Kidney capillary endothelial cell (primary cell): ENCODE data around the gene EVI2A.
"Not testable (repeated sequence)": the region's sequence is repeated elsewhere in the genome, so short reads cannot be mapped to it uniquely, and the experiment has no call there.

Source experiments
- DNase-seq: peaks from one replicate; pipeline ENCODE4 v3.0.0-alpha.2; 2018; ENCODE audit warnings: low spot score

Gene EVI2A, protein sequence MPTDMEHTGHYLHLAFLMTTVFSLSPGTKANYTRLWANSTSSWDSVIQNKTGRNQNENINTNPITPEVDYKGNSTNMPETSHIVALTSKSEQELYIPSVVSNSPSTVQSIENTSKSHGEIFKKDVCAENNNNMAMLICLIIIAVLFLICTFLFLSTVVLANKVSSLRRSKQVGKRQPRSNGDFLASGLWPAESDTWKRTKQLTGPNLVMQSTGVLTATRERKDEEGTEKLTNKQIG

DNA sequence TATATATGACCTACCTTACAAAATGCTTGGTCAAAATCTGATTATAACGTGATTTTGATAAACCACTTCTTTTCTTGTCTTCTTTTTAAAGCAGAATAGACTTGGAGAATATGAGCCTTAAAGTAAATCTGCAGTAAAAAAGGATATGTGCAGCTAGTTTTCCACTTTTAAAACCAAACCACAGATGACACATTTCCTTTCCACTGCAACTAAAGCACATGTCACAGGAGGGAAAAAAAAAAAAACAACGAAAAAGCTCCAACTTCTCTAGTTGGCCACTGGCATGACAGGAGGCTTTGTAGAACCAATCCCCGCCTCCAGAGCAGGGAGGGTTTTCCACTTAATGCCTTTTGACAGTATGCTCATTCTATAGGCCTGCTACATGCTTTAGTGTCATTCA, at the start of gene EVI2A:
Gene EVI2A (minus strand): TSS at position 142 of the 400 bp plus-strand sequence. CDS start 2,609 bp downstream, outside the sequence.
- DNase-seq: peak; percentile 36

DNA sequence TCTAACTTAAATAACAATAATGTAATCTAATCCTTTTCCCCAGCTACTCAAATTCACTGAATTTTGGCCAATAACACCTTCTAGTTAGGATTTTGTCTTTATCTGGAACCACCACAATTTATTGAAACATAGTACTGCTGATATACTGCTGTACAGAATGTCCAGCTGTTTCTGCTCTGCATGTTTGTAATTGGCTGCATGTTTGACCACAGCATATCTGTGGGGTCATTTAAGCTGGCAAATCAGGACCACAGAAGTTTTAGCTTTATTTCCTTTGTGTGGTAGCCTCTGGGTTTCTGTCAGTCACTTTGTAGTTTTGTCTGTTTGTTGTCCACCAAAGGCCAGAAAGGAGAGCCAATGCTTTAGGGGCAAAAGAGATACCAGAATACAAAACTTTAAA, 47.8 kb upstream of the EVI2A start:
- DNase-seq: no peak

DNA sequence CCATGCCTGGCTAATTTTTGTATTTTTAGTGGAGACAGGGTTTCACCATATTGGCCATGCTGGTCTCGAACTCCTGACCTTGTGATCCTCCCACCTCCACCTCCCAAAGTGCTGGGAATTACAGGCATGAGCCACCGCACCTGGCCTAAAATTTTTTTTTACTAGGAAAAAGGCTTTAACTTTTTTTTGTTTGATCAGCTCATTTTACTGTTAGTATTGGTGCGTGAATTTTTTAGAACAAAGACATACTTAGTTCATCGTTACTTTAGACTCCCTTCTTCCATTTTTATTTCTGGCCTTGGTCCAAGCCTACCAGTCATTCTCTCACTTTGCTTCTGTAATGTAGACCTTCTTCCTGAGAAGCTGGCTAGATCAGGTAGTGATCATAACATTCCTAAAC, 44.7 kb upstream of the EVI2A start:
- no peak for DNase-seq

DNA sequence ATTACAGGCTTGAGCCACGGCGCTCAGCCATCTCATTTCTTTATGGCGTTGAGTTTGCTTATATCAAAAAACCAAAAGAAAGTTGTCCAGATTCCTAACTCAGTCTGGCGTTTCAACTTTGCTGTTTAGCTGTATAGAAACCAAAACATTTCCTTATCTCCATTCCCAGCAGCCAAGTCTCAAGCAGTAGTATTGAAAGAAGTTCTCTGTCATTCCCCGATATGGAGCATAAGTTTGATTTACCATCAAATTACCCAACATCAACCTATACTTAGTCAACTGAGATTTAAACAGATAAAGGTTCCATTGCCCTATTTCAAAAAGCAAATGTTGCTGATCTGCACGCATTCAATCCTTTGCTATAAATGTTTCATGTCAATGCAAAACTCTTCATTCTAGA, 42.6 kb upstream of the EVI2A start:
- DNase-seq: no peak

DNA sequence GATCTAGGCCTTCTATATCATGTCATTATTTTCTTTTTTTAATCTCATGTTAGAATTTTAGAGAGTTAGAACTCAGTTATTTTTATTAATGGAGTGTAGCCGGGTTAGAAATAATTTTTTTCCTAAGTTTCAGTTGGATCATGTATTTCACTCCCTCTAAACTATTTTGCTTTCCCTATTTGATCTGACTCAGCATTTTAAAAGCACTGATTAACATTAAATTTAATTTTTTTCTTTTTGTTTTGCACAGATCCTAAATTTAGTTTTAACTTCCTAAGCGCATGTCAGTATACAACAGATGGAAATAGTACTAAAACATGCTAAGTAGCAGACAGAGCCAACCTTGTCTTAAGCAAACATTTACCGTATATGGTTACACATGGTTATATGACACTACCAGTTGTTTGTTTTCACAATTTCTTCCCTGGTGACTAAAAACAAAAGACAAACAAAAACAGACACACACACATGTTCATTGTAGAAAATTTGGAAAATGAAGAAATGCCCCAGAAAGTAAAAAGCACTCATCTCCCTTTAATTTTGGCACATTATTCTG, 36.5 kb upstream of the EVI2A start:
- no peak for DNase-seq

DNA sequence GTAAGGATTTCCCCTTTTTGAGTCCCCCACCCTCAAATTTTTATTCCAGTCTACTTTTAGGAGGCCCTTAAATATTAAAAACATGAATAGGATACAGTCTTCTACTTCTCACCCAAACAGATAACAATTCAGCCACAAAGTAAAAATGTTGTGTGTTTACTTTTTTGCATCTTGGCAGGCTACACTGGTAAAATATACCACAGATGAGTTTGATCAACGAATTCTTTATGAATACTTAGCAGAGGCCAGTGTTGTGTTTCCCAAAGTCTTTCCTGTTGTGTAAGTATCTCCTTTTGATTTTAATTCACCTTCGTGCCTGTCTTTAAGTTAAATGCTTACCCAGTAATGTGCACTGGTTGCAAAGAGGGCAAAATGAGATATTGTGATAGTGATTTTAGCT, 35.7 kb upstream of the EVI2A start:
- no peak for DNase-seq

DNA sequence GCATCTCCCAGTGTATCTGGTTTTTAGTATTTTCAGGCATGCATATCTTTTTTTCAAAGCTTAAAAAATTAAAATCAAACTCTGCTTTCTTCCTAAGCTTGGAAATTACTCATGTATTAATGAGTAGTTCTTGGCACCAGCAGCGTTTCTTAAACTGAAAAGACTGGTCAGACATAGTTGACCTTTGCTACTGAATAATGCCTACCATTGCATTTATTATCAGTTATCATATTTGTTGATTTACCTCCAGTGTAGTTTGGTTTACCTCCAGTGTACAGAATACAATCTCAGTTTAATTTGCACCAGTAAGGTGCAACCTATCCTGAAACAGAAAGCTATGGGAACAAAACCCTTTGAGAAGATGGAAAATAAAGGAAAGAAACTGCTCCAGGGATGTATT, 34.5 kb upstream of the EVI2A start:
- no peak for DNase-seq

DNA sequence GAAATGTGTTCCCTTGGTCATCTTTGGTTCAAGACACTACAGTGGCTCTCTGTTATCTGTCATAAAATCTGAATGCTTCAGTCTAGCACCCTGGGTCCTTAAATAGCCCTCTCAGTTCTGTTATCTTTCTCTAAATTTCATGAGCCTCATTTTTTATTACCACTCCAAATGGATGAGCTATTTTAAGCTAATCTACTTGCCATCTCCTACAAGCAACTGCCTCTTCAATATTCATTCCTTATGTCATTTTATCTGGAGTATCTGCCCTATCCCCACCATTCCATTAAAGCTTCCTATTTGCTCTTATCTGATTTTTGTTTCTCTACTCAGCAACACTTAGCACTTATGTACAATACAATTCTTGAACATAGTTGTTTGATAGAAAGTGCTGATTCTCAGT, 28.0 kb upstream of the EVI2A start:
- DNase-seq: no peak

DNA sequence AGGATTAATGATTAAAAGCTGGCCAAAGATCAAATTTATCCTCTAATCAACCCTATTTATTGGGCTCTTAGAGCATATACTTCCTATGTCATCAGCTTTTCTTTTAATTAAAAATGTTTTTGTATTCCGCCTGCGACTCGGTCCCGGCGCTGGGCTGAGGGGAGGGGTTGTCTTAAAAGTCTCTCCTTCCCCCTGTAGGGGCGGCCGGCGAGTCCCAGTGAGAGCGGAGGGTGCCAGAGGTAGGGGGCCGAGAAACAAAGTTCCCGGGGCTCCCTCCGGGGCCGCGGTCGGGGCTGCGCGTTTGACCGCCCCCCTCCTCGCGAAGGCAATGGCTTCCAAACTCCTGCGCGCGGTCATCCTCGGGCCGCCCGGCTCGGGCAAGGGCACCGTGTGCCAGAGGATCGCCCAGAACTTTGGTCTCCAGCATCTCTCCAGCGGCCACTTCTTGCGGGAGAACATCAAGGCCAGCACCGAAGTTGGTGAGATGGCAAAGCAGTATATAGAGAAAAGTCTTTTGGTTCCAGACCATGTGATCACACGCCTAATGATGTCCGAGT, 23.8 kb upstream of the EVI2A start:
- DNase-seq: not testable (repeated sequence)

DNA sequence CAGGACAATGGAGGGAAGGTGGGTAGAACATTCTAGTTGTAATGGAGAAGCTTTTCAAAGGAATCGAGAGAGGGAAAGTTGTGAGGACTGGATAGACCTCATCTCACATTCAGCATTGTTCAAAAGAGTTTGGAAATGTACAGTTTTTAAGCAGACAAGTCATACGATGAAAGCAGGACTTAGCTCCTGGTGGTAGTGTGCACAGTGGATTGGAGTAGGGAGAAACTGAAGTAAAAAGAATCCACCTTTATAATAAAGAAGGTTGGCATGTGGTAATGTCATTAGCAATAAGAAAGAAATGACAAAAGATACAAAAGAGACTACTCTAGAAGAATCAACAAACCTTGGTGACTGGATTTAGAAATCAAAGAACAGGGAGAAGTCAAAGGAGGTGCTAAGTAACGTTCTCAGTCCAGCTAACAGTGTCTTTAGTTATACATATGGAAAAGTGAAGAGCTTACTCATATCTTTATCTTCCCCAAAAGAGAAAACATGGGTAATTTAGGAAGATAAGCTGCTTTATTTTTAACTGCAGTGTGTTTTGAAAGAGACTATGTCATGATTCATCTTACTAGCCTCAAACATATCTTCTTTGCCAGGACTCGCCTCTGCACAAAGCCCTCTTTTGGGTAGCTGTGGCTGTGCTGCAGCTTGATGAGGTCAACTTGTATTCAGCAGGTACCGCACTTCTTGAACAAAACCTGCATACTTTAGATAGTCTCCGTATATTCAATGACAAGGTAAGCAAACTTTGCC, 18.7 kb upstream of the EVI2A start:
- no peak for DNase-seq

DNA sequence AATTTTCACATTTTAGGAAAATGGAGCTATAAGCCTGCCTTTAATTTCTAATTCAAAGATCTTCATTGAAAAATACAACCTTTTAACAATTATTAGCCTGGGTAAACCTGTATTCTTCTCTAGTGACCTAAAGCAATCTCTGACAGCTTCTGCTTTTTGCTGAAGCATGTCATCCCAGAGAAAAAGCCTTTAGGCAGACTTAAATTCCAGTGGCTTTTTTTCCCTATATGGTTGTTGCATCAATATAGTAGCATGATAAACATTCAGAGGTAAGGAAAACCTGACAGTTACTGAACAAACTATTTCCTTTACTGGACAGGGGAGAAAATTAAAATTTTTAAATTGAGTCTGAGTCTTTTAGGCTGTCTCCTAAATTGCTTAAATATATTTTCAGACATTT, 7.8 kb upstream of the EVI2A start:
- no peak for DNase-seq

DNA sequence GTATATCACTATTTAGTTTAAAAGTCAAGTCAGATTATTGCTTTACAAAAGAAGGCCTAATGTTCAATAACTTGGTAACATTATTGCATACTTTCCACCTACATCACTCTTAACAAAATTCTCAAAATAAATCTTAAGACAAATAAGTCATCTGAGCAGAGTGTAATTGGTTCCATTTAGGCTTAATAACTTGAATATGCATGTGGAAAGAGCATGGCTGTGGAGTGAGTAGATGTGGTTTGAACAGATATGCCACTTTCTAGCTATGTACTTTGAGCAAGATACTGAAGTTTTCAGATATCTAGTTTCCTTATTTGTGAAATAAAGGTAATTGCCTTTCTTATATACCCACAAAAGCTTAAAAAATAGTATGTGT, 6.7 kb upstream of the EVI2A start:
- DNase-seq: no peak

DNA sequence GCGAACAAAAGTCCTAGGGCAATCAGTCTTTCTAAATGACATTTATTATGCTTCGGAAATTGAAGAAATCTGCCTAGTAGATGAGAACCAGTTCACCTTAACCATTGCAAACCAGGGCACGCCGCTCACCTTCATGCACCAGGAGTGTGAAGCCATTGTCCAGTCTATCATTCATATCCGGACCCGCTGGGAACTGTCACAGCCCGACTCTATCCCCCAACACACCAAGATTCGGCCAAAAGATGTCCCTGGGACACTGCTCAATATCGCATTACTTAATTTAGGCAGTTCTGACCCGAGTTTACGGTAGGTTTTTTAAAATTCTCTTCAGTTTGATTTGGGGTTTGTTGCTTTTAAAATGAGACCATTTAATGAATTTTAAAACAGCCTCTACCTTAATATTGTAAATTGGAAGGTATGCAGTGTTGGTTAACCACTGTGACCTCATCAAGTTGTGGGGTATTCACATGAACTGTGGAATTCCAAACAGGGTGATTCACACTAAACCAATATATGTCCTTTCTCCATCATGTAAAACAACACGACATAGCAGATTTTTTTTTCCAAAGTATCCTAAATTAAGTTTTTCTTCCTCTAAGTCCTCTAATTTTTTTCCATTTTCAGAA, 6.2 kb upstream of the EVI2A start:
- DNase-seq: no peak

DNA sequence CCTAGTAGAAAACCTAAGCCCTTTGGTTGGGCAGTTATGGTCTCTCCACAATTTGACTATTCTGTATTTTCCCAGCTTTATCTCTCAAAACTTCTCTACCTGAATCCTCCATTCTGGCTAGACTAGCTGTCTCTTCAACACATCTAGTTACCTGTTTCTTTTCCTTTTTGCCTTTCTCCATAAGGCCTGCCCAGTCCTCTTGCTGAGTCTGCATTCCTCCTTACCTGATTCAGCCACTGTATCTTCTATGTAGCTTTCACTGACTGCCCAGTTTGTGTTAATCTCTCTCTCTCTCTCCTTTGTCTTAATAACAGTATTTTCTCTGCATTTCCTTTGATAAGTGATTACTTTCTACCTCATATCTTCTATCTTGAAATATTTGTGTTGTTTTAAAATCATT, 2.1 kb upstream of the EVI2A start:
- DNase-seq: no peak

DNA sequence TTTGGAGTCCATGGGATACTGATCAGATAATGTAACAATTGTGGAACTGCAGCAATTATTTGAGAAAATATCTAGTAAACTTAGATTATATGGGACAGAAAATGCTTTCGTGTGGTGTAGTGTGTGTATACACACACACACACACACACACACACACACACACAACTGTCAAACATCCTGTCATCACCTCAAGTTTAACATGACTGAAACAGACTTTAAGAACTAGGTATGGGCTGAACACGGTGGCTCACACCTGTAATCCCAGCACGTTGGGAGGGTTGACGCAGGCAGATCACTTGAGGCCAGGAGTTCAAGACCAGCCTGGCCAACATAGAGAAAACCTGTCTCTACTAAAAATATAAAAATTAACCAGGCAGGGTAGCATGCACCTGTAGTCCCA, 544 bp upstream of the EVI2A start:
- DNase-seq: no peak

DNA sequence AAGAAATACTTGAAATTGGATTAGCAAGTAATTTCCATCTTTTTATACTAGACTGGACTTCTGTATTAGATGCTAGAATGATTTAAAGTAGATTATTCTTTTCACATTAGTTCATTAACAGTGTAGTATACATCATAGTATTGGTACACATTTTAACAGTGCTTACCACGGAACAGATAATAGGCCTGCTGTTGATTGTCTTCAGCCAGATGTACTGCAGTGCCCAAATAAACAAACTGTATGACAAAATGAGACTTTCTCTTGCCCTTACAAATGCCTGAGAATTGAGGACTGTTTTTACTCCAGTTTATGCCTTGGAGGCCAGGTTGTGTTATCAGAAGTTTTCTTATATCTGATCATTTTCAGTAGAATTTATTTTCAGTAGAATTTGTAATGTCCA, 631 bp downstream of the EVI2A start:
- DNase-seq: no peak

DNA sequence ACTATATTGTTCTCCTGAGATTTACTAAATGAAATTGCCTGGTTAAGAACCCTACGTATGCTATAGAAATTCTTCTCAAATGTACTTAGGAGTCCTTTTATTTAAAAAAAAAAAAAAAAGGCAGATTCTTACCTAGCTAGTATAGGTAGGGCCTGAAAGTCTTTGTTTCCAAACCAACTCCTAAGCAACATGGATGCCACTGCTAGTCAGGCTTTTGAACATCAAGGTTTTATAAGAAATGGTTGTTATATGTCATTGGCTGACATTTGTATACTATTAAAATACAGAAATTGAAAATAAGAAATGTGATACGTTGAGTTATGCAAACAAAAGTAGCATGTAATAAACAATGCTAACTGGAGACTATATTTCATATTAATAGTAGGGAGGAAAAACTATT, 1.2 kb downstream of the EVI2A start:
- no peak for DNase-seq

DNA sequence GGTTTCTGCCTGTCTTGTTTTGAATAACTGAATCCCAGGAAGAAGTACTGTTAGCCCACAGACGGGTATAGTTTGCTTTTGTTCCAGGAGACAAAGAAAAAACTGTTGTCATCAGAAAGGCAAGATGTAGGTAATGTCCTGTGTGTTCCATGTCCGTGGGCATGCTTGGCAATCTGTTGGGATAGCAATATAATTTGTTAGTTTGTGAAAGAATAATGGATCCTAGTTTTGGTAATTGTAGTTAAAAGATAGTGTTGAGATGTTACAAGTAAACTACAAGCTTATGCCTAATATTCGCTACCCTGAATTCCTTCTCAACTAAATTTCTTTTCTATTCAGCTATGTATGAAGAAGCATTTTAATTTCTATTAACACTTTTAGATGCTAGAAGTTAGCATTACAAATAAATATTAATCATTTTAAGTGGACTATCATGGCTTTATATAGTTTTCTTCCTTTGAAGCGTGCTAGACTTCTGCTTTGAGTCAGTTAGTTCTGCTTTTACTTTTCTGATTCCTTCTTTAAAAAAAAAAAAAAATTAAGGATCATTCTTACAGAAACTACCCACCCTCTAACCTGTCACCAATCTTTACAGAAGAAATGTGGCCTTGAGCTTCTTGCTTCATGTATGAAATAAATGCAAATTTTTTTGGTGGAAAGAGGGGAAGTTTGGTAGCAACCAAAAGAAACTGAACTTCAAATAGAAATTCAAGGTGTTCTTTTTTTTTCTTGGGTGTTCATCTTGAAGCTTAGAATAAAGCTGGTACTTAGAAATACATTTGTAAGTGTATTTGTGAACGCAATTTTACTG, 2.4 kb downstream of the EVI2A start:
- no peak for DNase-seq

DNA sequence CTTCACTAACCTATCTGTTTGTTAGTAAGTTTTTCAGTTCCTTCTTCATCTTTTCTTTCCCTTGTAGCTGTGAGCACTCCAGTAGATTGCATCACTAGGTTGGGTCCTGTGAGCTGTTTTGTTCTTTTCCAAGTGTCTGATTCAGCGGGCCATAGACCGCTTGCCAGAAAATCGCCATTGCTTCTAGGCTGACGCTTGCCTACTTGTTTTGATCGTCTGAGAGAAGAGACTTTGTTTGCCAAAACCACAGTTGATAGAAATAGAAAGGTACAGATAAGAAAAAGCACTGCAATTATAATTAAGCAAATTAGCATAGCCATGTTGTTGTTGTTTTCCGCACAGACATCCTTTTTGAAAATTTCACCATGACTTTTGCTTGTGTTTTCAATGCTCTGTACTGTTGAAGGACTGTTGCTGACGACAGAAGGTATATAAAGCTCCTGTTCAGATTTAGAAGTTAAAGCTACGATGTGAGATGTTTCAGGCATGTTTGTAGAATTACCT, 3.1 kb downstream of the EVI2A start:
- no peak for DNase-seq

DNA sequence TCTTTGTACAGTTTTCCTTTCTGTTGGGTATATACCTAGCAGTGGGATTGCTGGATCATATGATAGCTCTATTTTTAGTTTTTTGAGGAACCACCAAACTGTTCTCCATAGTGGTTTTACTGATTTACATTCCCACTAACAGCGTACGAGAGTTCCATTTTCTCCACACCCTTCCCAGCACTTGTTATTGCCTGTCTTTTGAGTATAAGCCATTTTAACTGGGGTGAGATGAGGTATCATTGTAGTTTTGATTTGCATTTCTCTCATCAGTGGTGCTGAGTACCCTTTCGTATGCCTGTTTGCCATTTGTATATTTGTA, 6.7 kb downstream of the EVI2A start:
- DNase-seq: no peak

DNA sequence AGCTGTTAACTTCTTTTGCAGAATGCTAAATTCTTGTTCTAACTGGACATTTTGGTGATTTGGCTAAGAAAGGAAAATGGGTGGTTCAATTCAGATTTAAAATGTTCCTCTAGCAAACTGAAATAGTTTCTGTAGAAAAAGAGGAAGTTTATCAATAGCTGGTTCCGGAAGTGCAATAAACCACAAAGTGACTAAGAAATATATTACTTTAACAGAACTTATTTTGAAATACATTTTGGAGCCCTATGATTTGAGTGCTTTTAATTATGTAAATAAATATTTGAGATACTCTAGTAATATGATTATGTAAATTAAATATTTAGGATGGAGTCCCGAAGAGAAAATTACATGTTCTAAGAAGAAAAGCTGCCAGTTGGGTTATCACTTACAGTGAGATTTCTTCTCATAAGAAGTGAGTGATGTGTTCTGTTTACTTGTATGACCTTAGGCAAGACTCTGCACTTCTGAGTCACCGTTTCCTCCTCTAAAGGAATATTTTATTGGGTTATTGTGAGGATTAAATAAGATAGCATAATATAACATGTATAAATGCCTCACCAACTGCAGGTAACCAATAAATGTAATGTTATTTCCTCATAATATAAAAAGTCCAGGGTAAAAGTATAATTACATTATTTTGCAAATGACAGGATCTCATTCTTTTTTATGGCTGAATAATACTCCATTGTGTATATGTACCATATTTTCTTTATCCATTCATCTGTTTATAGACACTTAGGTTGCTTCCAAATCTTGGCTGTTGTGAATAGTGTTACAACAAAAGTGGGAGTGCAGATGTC, 7.2 kb downstream of the EVI2A start, which contains the start of gene EVI2B:
Gene EVI2B (minus strand): TSS at position 73 of the 800 bp plus-strand sequence. CDS start 8,445 bp downstream, outside the sequence.
- DNase-seq: peak; percentile 66
